NCI-H1417 (cell line): ENCODE data around the gene ZG16B.
A peak's percentile ranks its signal among the peaks of the same experiment; 100 is the strongest.

Experiments
- DNase-seq, 3 experiments: peaks; one replicate each; lab custom pipeline; 2025; lab: John Stamatoyannopoulos, UW

The ZG16B gene

DNA sequence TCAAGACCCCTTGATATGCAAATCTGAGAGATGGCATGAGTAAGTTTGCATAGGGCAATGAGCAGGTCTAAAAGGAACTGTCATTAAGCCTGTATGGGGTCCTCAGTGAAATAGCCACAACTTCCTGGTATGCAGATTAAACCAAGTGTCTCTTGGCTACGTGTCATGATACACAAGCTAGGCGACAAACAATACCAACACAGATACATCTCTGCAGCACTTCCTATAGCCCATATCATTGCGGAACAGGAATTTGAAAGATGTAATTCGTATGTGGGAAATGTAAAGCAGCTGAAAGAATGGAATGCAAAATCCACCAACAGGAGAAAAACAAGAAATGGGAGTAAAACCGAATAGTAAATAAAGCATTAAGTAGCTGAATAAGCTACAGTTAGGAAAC lies 15.0 kb downstream of the ZG16B start:
- DNase-seq: no peak

DNA sequence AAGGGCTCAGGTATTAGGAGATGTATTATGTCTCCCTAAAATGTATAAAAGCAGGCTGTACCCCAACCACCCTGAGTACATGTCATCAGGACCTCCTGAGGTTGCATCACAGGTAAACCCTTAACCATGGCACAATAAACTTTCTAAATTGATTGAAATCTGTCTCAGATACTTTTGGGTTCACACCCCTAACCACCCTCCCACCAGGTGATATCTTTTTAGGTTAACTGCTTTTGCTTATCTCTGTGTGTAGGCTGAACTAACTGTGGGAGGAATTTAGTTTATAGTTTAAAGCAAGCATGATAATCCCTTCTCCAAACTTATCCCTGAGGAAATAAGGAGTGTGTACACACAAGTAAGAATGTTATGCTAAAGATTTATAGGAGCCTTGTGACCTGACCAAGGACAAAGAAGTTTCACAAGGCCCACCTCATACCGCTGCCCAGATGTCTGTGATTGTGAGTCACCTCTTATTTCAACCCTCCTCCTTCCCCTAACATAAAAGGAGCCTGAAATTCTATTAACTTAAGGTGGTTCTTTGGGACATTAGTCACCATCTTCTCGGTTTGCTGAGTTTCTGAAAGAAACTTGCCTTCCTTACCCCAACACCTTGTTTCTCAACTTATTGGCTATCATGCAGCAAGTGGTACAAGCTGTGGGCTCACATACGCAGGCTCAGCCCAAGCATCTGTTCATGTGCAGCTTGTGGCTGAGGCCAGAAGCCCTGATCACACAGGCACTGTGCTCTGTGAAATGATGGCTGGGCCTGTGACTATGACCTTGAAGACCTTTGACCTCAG lies 16.6 kb downstream of the ZG16B start:
- DNase-seq: no peak

DNA sequence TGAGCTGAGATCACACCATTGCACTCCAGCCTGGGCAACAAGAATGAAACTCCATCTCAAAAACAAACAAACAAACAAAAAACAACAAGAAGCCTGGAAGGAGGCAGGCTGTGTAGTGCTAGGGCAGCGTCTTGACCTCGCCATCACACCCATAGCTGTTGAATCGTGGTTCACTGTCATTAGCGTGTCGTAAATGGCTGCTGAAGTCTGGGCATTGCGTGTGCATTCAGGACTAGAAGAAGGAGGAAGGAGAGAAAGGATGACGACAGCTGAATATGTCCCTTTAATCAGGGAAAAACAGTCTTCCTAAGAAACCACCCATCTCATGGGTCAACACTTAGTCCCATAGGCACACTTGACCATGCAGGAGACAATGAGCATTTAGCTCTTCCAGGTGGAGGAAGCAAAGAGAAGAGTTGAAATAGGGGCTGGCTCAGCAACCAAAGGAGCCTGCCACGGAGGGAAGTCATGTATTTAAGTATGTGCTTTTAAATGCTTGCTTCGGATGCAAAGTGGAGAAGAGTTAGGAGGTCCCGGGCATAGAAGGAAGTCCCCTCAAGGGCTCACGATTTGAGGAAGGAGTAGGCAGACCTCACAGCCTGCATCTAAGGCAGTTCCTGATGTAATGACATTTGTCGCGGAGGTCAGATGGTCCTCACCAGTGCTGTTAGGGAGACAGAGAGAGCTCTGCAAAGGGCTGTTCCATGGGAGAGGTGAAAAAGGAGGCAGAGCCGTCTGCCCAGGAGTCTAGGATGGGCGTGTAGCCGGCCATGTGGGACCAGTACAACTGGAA lies 19.0 kb downstream of the ZG16B start:
- no peak for DNase-seq

DNA sequence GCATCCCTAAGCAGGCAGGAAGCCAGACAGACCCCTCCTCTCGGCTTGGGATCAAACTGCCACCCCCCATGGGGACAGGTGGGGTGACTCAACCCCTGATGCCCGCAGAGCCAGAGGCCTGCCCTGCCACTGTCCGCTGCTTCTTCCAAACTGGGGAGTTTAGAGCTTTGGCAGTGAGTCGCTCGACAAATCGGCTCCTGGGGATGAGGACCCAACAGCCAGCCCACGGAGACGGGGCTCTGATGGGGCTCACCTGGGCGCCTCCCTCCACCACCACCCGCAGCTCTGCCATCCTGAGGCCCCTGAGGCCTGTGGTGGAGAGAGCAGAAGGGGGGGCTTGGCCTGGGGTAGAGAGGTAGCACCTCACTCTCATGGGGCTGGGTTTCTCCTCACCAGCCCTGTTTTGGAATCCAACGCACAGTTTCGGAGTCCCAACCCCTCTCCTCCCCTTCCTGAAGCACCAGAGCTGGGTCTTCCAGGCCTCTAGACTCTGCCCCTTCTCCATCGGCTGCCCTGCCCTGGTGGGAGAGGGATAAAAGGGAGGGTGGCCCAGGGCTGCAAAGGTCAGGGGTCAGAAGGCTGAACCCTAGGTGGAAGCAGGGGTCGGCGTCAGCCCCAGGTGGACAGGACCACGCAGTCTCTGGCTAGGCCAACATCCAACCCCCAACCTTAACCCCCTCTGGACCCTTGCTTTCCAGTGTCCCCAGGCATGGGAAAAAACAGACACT lies 22.1 kb downstream of the ZG16B start:
- no peak for DNase-seq

DNA sequence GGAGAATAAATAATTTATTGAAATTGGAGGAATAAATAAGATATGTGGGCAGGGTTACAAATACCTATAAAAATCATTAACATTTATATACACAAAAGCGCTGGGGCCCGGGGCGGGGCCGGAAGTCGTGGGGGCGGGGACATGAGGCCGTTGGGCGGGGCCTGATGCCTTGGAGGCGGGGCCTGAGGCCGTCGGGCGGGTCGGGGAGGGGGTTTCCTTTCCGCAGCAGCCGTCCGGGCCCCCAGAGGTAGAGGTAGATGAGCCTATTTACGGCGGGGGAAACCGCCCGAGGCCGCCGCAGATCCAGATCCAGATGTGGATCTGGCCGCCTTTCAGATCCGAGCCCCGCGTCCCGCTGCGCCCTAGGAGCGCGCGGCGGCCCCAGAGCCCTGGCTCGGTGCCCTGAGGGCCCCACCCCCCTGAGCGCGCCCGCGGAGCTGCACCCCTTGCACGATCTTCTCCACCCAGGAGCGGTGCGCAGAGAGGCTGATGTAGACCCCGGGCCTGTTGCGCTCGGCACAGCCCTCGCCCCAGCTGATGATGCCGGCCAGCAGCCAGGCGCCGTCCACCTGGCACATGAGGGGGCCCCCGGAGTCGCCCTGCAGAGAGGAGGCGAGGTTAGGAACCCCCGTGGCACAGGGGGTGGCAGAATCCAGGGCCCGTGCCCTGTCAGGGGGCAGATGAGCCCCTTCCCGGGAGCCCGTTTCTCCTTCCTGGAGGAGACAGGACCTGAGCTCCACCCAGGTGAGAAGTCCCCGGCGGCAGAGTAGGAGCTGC lies 22.8 kb downstream of the ZG16B start:
- DNase-seq: no peak

DNA sequence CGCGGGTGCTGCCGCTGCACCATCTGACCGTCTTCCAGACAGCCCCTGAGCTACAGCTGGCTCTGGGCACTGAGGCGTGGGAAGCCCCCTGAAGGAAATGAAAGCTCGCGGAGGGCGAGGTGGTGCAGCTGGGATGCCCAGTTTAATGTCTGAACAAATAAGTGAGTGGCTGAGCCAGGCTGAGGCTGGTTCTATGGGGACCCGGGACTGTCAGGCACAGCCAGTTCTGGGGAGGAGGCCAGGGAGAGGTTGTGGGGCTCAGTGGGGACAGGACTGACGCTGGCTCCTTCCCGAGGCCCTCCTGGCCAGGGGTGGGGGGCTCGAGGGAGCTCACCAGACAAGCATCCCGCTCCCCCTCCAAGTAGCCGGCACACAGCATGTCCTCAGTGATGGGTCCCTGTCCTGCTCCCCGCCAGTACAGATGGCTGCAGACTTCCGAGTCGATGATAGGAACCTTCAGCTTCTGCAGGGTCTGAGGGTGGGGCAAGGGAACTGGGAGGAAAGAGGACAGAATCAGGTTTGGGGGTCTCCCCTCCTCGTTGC lies 23.5 kb downstream of the ZG16B start:
- no peak for DNase-seq

DNA sequence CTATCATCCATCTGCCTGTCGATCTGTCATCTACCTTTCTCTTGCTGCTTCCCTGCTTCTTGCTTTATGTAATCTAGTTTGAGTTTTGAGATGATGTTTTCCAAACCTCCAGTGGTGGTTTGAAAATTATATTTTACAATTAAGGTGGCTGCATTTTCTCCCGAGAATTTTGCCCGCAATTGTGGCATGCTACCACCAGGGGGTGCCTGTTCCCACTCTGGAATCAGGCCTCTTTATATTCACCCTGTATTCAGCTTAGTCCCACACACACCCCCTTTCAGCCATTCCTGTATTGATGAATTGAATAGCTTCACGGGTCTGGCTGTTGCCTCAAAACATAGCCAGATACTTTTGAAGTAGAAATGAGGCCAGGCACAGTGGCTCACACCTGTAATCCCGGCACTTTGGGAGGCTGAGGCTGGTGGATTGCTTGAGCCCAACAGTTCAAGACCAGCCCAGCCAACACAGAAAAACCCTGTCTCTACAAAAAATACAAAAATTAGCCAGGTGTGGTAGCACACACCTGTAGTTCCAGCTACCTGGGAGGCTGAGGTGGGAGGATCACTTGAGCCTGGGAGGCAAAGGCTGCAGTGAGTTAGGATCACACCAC lies 24.7 kb downstream of the ZG16B start:
- peak in 1 of 3 experiments; percentile 32 for DNase-seq

DNA sequence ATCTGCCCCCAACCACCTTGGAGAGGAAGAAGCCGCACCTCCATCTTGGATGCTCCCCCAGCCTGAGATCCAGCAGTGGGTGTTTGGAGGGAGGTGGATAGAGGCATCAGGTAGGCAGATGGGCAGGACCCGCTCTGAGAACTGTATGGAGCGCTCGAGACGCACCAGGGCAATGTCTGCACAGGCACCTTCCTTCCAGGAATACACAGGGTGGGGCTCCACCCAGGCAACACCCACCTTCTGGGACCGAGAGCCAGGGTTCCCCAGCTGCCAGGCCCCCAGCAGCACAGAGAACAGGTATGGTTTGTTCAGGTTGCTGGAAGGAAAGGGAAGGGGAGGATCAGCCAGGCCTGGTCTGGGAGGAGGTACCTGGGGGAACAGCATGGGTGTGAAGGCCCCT lies 25.4 kb downstream of the ZG16B start:
- DNase-seq: no peak

DNA sequence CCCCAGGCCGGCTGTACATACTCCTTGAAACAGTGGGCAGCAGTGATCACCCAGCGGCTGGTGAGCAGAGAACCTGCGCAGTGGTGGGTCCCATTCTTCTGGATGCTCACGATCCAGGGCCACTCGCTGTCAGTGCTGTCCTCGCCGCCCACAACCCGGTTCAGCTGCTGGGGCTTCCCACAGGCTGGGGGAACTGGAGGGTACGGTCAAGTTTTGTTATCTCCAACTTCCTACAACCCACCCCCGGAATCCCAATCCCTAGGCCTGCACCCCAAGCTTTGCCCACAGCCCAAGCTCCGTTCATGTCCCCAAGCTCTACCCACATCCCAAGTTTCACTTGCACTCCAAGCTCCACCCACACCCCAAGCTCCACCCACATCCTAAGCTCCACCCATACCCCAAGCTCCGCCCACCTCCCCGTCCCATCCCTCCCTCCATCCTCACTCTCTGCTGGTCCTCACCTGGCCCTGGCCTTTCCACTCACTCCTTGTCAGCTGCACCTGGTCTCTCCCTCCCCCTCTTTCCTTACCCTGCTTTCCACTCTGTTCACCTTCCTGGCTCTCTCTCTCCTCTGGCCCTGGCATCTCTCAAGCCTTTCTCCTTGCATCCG lies 26.1 kb downstream of the ZG16B start:
- peak in 2 of 3 experiments; percentile 28 to 45 for DNase-seq

DNA sequence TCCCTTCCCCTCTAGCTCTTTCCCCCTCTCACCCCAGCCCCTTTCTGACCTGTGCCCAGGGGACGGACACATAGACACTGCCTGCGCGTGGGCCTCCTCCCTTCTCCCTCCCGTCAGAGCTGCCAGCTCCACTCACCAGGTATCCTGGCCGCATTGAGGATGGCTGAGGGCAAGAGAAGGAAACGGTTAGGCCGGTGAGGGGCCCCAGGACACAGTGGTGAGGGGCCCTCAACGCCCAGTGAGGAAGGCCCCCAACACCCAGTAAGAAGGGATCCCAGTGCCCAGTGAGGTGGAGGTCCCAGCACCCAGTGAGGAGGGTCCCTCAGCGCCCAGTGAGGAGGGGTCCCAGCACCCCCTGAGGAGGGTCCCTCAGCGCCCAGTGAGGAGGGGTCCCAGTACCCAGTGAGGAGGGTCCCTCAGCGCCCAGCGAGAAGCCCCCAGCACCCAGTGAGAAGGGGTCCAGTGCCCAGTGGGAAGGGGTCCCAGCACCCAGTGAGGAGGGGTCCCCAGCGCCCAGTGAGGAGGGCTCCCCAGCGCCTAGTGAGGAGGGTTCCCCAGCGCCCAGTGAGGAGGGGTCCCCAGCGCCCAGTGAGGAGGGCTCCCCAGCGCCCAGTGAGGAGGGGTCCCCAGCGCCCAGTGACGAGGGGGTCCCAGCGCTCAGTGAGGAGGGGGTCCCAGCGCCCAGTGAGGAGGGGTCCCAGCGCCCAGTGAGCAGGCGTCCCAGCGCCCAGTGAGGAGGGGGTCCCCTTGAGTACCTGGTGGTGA lies 26.8 kb downstream of the ZG16B start:
- DNase-seq: no peak

DNA sequence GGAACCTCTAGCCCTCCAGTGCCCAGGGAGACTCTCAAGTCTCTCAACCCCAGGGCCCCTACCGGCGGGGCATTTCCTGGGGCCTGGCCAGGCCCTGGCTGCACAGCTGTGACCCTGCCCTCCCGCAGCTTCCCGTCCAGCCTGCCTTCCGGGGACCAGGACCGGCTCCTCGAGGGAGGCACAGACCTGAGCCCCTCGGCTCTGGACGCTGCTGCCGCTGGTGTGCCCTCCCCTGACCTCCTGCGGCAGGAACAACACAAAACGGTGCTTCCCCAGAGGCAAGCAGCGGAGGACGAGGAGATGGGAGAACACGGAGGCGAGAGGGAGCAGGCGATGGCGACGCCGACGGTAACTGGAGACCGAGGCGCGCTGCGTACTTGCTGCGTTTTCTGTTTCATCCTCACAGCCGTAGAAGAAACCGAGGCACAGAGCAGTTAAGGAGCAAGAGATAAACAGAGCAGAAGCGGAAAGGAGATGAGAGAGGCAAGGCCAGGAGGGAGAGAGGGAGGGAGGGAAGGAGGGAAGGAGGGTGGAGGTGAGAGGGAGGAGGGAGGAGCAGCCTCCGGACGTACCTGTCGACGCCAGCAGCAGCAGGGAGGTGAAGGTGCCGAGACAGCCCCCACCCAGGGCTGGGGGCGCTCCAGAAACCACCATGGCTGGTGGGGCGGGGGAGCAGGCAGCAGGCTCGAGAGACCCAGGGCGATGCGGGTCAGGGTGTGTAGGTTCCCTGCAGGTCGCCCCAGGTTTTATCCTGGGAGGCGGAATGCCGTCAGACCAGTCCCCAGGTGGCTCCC lies 27.5 kb downstream of the ZG16B start, which contains the start of gene PRSS22:
TSS of gene PRSS22 (minus strand) at position 720 of the 794 bp plus-strand sequence. CDS start at position 654, 66 bp downstream.
- DNase-seq: peak in 1 of 3 experiments; percentile 30

DNA sequence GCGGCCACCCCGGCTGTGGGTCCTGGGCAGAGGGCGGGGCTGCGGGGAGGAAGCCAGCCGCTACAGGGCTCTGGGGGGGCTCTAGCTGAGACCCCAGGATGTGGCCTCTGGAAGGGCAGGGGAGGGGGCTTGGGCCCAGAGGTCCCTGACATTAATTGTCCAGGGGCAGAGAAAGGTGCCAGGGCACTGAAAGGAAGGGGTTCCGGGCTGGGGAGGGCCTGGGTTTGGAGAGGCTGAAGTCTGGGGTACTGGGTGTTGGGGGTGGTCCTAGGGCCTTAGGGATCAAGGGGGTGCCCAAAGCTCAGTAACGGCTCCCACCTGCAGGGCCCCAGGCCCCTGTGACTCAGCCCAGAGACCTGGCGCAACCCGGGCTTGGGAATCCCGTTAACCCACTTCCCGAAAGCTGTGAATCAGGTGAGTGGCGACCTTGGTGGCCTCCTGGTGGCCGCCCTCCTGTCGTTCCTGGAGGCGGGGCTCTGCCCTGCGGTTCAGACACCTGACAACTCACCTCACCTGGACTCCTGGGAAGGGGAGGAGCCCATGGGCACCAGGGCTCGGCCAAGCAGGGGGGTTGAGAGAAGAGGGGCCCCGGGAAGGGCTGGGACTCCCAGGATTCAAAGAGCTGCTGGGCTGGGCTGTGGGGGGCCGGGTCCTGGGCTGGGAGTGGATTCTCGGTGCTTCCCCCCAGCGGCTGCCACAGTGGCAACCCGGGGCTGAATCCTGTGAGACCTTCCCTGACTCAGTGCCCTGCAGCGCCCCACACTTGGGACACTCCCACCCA lies 28.3 kb downstream of the ZG16B start:
- DNase-seq: peak; percentile 22 to 69 (median 56)

DNA sequence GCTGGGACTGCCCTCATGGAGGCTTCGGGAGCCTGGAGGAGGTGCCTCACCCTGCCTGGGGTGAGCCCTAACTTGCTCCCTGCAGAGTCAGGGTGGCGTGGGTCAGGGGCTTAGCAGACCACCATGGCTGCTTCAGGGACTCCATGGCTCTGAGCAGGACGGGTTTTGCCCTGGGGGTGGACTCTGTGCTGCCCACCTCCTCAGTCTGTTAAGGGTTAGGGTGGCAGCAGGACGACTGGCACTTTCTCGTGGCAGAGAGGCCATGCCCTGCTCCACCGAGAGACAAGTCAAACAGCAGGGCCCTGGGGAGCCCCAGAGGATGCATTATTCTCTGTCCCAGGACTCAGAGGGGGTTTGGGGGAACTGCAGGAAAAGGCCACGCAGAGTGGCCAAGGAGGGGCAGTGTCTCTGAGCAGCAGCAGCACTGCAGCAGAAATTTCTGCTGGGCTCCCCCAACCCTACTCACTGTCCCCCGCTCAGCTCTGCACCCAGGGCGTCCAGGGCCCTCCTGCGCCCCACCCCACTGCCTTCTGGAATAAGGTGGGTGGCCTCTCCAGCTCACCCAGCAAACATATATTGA lies 29.7 kb downstream of the ZG16B start:
- DNase-seq: no peak

DNA sequence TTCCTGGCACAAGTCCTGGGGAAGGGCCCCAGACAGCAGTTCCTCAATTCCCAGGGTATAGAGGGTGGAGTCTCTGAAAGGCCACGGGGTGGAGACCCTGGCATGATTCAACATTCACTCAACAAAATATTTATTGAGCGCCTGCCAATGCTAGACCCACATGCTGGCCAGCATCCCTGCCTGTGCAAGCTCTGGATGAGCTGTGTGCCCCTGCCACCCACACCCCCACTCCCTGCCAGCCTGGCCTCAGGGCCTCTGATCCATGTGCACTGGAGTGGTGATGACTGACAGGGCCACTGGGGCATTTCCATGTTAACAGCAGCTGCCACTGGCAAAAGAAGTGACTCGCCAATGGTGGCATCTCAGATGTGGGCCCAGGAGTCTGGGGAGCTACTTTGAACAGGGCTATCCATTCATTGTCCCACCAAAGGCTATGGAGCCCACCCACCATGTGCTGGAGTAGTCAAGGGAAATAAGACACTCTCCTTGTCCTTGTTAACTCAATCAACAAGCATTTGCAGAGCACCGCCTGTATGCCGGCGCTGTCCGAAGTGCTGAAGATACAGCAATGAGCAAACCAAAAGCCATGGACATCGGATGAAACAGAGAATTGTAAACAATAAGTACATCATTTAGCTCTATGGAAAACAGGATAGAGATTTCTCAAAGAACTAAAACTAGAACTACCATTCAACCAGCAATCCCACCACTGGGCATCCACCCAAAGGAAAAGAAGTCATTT lies 30.9 kb downstream of the ZG16B start:
- no peak for DNase-seq

DNA sequence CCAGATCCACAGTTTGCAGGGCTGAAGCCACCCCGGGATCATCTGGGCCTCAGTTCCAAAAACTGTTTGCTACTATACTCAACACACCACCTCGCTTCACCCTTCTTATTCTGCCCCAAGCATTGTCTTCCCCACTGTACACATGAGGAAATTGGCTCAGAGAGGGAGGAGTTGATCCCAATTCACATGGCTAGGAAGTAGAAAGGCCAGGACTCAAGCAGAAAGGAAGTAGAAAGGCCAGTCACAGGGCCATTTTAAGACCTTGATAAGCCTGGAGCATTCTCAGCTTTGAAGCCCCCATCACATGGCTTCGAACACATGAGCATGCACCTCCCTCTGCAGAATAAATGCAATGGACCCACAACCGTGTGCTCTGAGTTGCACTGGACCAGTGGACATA lies 35.5 kb downstream of the ZG16B start:
- no peak for DNase-seq

DNA sequence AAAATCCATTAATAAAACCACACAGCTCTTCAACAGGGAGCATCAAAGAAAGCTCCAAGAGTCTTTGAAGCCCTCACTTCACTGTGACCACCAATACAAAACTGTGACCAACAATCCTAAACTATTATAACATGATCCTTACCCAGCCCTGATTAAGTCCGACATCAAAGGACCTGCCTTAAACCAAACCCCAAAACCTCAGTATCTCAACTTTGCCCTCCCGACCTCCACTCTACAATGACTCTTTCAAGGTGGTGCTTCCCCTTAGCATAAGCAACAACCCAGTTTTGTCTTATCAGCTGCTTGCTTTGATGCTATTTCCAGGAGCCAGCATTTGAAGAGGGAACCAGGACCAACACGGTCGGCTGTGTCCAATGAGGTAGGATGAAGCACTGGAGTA lies 36.3 kb downstream of the ZG16B start:
- DNase-seq: no peak

DNA sequence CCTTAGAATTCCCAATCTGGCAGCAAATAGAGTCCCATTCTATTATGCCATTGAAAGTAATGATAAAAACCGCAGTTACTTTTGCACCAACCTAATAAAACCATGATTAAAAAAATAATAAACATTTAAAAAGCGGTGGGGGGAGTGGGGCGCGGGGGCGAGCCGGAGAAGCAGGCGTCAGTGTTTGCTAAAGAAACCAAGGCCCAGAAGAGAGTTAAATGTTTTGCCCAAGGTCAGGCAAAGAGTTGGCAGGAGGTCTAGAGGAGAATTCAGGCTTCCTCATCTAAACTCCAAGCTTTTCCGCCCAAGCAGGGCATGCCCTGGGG lies 37.5 kb downstream of the ZG16B start:
- no peak for DNase-seq
